ENCODE results near the gene DNAJC21.

The DNAJC21 gene

DNA sequence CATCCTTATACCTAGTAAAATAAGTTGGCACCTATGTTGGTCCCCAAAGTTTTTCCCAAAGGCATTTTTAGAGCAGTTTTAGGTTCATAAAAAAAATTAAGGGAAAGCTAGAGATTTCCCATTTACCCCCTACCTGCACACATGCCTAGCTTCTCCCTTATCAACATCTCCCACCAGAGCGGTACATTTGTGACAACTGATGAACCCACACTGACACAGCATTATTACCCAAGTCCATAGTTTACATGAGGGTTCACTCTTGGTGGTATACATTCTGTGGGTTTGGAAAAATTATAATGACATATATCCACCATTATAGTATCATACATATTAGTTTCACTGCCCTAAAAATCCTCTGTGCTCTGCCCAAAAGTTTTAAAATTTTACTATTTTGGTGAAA lies 26.1 kb upstream of the DNAJC21 start:
- no peak for DNase-seq (ENCODE audit: low read depth)
- TF ChIP-seq, protein P1, sequence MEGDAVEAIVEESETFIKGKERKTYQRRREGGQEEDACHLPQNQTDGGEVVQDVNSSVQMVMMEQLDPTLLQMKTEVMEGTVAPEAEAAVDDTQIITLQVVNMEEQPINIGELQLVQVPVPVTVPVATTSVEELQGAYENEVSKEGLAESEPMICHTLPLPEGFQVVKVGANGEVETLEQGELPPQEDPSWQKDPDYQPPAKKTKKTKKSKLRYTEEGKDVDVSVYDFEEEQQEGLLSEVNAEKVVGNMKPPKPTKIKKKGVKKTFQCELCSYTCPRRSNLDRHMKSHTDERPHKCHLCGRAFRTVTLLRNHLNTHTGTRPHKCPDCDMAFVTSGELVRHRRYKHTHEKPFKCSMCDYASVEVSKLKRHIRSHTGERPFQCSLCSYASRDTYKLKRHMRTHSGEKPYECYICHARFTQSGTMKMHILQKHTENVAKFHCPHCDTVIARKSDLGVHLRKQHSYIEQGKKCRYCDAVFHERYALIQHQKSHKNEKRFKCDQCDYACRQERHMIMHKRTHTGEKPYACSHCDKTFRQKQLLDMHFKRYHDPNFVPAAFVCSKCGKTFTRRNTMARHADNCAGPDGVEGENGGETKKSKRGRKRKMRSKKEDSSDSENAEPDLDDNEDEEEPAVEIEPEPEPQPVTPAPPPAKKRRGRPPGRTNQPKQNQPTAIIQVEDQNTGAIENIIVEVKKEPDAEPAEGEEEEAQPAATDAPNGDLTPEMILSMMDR (IDR thresholded peaks at IDR 0.05; ENCODE audit: control insufficient read depth, extremely low read depth, insufficient read depth), result no peak
- no peak overlapping the region for H3K4me3 ChIP-seq (ENCODE audit: low read depth, low read length)

DNA sequence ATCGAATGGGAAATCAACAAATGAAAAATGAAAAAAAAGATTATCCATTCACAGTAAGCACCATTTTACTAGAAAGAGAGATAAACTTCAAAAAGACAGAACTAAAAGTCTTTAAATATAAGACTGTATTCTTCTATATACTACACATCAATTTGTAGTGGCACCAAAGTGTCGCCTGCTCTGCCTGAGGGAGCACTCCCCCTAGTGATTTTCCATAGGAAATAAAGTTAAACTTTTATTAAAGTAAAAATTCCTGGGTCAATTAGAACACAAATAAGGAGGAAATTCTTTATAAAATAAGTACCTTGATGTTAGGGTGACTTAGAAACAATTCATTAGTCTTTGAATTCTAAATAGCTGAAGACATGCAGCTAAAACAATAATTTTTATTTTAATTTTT lies 23.8 kb upstream of the DNAJC21 start:
- no peak for DNase-seq (ENCODE audit: low read depth)
- TF ChIP-seq, protein P1 (IDR thresholded peaks at IDR 0.05; ENCODE audit: control insufficient read depth, extremely low read depth, insufficient read depth), result peak; percentile 50
- H3K4me3 ChIP-seq (ENCODE audit: low read depth, low read length), result no peak overlapping the region

DNA sequence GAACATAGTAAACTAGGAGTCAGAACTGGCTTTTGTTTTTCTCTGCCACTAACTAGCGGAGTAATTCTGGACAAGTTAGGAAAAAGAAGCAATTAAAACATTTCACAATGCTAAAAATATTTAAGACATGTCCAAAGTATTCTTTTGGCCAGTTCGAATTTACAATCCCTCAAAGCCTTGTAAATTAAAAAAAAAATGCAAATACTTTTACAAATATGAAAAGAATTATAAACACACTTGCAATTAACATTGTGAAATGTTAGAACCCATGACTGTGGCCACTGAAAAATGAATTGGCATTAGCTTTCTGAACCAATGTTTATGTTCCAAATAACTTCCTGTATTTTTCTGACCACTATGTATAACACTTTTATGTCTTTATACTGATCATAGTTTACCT lies 16.3 kb upstream of the DNAJC21 start:
- TF ChIP-seq, protein P1 (IDR thresholded peaks at IDR 0.05; ENCODE audit: control insufficient read depth, extremely low read depth, insufficient read depth), result no peak
- DNase-seq (ENCODE audit: low read depth), result no peak
- no peak overlapping the region for H3K4me3 ChIP-seq (ENCODE audit: low read depth, low read length)

DNA sequence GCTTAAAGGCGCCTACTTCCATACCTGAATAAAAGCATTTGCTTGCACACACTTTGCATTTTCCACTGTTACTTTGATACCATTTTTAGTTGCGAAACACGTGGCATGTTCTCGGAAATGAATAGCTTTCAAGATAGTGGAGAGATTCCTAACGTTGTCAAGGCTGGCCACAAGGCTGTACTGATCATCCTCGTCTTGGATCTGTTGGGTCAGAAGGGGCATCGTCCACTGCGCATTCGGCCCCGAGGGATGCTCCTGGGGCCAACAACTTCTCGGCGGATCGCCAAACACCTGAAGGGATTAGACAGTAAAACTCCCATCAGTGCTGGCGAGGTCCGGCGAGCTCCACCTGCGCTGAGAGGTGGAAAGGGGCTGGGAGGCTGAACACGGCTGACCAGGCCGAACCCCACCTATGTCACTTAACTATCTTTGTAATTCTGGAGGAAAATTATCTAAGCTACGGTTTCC lies 14.7 kb upstream of the DNAJC21 start:
- no peak for DNase-seq (ENCODE audit: low read depth)
- peak overlapping the region; percentile 96 for H3K4me3 ChIP-seq (ENCODE audit: low read depth, low read length)
- TF ChIP-seq, protein P1 (IDR thresholded peaks at IDR 0.05; ENCODE audit: control insufficient read depth, extremely low read depth, insufficient read depth), result no peak

DNA sequence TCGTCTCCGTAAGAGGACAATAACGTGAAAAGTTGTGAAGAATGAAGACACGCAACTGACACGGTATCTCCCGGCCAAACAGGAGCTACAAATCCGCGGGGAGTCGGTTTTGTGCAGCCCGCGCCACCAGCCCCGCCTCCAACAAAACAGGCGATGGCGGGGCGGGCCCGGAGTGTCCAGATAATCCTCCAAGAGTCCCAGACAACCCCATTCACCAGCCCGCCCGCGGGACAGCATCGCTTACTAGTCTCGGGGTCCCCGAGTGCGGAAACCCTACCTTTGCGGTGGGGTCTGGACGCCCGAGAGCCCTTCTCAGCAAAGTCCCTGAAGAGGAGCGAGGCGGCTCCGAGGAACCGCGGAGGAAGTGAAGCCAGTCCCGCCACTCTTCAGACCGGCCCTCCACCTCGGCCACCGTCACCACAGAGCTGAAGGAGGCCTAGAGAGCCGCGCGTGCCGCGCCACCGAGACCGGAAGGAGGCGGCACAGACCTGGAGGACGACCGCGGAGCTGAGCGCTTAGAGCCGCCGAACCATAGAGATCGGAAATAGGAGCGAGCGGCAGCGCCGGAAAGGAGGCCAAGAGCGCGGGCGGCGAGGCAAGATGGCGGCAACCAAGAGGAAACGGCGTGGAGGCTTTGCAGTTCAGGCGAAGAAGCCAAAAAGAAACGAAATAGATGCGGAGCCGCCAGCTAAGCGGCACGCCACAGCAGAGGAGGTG lies 14.1 kb upstream of the DNAJC21 start, which contains the start of the genes BRIX1 and RAD1:
Gene BRIX1 (plus strand): TSS at position 573 of the 717 bp plus-strand sequence. CDS start 28 bp downstream, at position 601.
Gene RAD1 (minus strand): TSS at position 366 of the 717 bp plus-strand sequence. CDS start 612 bp downstream, outside the sequence.
- peak; percentile 92 for DNase-seq (ENCODE audit: low read depth)
- peak within 1 kb of the TSS; percentile 96 for H3K4me3 ChIP-seq (ENCODE audit: low read depth, low read length)
- TF ChIP-seq, protein P1 (IDR thresholded peaks at IDR 0.05; ENCODE audit: control insufficient read depth, extremely low read depth, insufficient read depth), result no peak

DNA sequence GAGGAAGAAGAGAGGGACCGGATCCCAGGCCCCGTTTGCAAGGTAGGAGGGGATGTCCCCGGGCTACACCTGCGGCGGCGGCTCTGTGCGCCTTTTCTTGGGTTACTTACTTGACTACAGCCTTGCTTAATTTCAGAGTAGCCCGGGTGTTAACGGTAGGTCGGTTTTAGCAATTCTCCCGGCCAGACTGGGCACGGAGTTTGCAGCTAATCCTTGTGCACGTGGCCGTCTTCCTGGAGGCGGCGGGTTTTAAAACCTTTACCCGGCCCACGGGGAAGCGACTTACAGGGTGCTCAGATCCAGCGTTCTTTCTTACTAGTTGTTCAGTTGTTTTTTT lies 13.5 kb upstream of the DNAJC21 start:
- no peak for DNase-seq (ENCODE audit: low read depth)
- TF ChIP-seq, protein P1 (IDR thresholded peaks at IDR 0.05; ENCODE audit: control insufficient read depth, extremely low read depth, insufficient read depth), result no peak
- H3K4me3 ChIP-seq (ENCODE audit: low read depth, low read length), result peak overlapping the region; percentile 96

DNA sequence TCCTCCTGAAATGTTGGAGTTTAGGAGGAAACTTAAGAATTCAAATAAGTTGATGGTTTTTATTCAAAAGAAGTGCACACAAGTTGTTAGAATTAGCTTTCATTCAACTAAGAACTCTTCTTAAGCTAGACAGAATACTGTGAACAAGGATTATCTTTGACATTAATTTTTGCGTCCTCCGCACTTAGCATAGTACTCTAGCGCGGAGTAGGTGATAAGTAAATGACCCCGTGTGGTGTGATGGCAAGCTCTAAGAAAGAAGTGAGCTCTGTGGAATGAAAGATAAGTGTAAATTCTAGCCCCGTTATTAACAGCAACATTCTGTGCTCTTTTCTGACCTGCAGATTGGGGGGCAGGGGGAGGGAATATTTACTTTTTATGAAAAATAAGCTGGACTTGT lies 12.8 kb upstream of the DNAJC21 start:
- DNase-seq (ENCODE audit: low read depth), result no peak
- peak overlapping the region; percentile 96 for H3K4me3 ChIP-seq (ENCODE audit: low read depth, low read length)
- TF ChIP-seq, protein P1 (IDR thresholded peaks at IDR 0.05; ENCODE audit: control insufficient read depth, extremely low read depth, insufficient read depth), result no peak

Measured in LNCaP clone FGC (cell line).